HG02642 (cell line): ENCODE results near the gene EIF5A.
A peak's percentile ranks its signal among the peaks of the same experiment; 100 is the strongest.

Experiments used
- ATAC-seq: cut with Tn5 transposase; IDR thresholded peaks from one replicate; pipeline ENCODE4 v1.9.1; 2021; ENCODE audit warnings: mild to moderate bottlenecking; ENCODE audit not compliant: unreplicated experiment, poor library complexity

Gene EIF5A

DNA sequence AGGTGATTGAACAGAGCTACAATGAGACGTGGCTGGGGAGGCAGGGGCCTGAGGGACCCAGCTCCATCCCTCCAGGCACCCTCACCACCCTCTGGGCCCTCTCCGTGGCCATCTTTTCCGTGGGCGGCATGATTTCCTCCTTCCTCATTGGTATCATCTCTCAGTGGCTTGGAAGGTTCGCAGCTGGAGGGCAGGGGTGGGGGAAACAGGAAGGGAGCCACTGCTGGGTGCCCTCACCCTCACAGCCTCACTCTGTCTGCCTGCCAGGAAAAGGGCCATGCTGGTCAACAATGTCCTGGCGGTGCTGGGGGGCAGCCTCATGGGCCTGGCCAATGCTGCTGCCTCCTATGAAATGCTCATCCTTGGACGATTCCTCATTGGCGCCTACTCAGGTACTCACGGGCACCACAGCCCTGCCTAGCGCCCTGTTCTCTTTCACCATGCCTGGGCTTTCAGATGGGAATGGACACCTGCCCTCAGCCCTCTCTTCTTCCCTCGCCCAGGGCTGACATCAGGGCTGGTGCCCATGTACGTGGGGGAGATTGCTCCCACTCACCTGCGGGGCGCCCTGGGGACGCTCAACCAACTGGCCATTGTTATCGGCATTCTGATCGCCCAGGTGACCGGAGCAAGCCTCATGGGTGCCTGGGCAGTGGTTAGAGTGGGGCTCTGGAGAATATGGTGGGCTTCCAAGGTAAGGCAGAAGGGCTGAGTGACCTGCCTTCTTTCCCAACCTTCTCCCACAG lies 23.8 kb upstream of the EIF5A start:
- ATAC-seq = no peak

DNA sequence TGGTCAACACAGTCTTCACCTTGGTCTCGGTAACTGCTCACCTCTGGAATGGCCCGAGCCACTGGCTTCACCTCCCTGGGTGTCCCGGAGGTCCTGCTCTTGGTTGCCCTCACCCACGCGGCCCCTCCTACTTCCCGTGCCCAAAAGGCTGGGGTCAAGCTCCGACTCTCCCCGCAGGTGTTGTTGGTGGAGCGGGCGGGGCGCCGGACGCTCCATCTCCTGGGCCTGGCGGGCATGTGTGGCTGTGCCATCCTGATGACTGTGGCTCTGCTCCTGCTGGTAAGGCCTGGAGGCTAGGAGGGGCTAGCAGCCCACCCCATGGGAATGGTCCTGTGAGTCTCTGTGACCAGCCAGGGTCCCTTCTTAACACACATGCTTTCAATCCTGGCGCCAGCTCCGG lies 22.5 kb upstream of the EIF5A start:
- ATAC-seq = no peak

DNA sequence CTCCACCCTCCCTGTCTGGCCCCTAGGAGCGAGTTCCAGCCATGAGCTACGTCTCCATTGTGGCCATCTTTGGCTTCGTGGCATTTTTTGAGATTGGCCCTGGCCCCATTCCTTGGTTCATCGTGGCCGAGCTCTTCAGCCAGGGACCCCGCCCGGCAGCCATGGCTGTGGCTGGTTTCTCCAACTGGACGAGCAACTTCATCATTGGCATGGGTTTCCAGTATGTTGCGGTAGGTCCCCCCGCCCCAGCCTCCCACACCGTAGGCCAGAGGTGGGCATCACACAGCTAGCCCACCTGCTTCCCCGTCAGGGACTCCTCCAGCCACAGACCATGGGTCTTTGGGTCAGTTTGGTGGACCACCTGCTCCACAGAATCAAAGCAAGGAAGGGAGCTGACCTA lies 21.7 kb upstream of the EIF5A start:
- ATAC-seq = no peak

DNA sequence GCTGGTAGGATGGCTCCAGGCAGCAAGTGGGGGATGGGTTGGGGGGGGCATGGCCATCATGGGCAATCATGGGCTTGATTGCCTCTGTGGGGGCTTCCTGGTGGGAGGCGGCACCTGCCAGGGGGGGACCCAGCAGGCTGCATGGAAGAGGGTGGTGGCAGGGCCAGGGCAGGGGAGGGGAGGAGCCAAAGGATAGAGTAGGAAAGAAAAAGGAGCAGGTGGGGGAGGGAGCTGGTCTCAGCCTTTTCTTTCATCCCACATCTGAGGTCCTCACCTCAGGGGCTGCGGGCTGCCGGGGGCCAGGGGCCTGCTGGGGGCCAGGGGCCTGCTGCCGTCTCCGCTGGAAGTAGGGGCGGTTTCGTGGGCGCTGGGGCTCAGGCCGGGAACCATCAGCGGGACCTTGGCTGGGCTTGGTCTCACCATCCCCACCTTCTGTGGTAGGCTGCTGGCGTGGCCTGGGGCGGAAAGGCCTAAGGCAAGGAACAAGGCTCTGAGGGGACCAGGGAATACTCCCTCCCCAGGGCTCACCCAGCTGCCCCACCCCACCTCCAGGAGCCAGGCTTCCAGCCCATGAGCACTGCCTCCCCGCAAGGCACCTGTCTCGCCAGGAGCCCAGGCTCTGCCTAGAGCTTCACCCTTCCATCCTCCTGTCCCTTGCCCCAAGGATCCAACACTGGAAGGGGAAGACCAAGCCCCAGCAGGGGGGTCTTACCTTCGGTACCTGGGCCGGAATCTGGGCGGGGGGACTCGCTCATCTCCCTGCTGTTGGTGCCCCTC lies 18.0 kb upstream of the EIF5A start:
- no peak for ATAC-seq

DNA sequence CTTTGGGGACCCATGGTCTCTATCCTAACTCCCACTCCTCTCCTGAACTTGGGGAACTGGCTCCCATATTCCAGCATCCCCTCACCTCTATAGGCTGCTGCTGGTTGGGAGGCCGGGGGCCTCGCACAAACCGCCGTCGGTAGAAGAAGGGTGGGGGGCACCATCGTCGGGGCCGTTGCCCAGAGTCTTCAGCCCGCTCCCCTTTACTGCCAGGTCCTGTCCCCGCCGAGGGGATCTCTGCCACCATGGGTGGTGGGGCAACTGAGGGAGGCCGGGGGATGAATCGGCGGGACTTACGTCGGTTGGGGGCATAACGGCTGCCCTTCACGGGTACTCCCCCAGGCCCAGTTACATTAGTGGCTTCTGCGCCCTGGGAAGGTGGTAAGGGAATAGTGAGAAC lies 17.3 kb upstream of the EIF5A start:
- ATAC-seq = no peak

DNA sequence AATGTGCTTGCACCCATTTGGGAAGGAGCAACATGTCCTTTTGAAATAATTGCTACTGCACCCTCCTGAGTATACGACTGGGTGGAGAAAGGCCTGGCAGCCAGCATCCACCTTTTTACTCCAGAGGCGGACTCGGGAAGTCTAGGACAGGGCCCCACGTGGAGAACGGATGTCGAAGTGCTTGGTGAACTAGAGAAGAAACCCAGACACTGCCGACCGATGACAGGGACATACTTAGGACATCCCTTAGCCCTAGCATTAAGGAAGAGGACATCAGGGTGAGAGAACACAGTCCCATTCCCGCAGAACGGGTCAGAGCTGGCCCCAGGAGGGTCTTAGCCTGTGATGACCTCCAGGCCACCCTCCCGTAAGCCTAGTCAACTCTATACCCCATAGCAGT lies 16.7 kb upstream of the EIF5A start:
- ATAC-seq = no peak

DNA sequence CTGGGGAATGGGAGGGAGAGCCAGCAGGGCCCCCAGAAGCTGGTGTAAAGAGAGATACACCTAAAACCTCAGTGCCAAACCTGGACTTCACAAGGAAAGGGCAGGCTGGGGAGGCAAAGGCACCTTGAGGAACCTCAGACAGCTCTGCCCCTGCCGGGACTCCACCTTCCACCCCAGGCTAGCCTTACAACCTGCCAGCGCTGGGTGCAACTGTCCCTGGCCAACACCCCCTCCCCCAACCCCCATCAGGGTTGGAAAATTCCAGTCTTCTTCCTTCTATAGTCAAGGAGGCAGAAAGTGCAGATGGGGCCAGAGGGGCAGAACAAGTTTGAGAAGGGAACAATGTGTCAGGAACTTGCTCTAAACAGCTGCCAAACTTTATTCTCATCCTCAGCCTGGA lies 15.2 kb upstream of the EIF5A start:
- no peak for ATAC-seq

DNA sequence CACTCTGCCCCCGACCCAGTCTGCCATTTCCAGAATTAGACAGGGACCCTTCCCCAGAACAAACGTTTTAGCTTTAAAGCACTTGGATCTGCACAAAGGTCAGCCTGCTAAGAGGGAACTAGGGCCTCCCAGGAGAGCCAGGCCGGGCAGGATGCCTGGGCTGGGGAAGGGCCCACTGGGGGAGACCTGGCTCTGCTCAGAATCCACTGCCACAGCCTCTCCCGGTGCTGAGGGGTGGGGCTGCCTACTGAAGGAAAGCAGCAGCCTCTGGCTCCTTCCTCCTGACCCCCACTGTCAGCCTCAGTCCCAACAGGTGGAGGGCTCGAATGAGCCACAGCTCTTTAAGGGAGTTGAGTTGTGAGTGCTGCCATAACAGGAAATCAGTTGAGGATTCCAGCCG lies 14.7 kb upstream of the EIF5A start:
- no peak for ATAC-seq

DNA sequence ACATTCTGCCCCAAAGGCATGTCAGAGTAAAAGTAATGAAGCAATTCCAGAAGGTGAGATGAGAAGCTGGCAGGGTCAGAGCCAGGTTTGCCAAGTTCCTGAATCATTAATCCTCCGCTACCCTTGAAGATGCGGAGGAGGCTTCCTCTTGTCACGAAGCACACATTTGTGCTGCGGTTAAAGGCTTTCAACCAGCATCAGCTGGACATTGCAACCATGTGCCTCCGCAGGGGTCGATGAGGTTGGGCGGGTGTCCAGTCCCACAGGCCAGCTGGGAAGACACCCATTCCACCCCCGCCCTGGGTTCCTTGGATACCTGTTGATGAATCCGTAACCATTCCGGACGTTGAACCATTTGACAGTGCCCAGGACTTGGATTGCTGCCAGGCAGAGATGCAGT lies 14.3 kb upstream of the EIF5A start:
- ATAC-seq = no peak

DNA sequence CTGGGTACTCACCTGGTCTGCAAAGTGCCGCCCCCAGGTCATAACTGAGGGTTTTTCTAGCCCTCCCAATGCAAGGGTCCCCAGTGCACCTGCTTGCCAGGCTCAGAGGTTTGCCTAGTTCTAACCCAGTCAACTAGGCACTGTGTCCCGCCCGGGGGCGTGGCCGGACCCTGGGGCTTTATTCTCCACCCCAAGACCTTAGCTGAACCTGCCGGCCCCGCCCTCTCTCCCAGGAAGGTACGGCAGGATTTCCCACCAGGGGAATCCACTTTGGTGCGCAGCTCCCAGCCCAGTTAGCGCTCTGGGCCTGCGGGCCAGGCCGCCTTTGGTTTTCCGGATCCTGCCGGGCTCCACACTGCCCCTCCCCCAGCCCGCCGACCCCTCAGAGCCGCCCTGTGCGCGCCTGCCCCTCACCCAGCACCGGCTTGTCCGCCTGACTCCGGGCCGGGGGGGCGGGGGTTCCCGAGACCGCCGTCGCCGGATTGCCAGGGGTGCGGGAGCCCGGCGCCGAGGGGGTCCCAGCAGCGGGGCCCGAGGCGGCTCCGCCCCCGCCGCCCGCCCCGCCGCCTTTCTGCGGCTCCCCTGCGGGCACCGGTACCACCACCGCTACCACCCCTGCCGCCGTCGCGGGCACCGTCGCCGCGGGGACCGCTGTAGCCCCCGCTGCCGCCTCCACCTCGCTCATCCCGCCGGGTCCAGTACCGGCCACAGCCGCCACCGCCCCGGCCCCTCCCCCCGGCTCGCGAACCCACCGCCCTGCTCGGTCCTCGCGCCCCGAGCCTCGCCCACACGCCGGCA lies 13.4 kb upstream of the EIF5A start:
- ATAC-seq = no peak

DNA sequence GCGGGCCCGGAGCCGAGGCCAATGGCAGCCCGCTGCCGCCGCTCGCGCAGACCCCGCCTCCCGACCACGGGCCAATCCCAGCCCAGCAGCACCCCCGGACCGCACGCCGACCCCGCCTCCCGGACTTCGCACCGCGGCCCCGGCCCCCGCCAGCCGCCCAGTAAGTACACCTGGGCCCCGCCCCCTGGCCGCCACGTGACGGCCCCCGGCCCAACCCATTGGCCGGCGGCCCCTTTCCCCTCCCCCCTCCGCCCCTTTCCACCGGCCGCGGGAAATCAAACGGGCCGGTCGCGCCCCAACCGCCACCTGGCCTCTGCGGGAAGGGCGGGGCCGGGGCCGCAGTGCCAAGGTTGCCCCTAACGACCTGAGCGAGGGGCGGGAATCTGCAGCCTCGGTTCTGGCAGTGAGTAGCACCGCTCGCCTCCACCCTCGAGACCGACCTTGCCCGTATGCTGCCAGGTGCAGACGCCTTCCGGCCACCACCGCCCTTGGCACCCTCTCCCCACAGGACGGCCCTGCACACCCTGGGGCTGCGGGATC lies 12.7 kb upstream of the EIF5A start, which contains the start of gene YBX2:
Gene YBX2 (minus strand): TSS at position 26 of the 540 bp plus-strand sequence. CDS start 139 bp downstream, outside the sequence.
- ATAC-seq = peak; percentile 59

DNA sequence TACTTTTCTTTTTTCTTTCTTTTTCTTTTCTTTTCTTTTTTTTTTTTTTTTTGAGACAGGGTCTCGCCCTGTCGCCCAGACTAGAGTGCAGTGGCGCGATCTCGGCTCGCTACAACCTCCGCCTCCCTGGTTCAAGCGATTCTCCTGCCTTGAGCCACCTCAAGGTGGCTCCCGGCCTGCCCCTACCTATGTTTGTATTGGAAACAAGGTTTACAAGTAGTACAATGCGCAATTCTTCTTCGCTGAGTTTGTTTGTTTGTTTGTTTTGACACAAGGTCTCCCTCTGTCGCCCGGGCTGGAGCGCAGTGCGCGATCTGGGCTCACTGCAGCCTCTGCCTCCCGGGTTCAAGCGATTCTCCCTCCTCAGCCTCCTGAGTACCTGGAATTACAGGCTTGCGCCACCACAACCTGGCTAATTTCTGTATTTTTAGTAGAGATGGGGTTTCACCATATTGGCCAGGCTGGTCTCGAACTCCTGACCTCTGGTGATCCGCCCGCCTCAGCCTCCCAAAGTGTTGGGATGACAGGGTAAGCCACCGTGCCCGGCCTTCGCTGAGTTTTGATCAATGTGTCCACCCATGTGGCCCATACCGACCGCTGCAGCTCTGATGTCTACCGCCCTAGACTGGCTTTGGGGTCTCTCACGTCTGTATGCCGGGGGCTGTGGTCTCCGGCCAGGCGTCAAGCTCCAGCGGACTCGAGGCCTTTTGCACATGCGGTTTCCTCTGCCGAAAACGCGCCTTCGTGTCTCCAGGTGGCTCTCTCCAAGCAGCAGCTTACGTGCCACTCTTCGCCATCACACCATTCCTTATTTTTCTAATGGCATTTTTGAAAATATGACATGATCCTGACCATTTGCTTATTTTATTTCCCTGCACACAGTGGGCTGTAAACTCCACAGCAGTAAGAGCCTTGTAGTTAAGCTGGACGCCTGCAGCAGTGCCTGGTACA lies 11.9 kb upstream of the EIF5A start:
- no peak for ATAC-seq

DNA sequence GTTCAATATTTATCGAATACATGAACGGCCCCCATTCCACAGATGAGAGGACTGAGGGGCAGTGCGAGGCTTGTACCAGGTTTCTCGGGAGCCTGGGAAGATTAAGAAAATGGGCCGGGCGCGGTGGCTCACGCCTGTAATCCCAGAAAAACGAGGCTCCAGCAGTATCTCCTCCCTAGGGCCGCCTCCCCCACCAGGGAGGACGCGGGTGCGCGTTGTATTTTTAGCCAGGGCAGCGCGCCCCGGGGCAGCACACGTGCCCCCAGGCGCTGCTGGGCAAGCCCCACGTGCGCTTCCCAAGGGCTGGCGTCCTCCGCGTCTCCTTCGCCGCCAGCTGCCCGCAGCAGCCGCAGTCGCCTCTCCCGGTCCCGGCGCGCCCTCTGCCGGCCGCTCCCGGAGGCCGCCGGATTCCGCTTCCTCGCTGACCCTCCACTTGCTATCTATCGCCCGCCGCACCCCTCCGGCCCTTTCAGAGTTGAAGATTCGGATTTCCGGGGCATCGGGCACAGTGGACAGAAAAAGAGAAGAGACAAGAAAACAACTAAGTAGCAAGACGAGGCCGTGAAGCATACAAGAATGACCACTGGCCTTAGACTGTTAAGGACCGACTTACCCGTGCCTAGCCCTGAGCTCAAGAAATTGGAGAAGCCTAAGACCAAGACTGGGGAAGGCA lies 11.1 kb upstream of the EIF5A start:
- no peak for ATAC-seq

DNA sequence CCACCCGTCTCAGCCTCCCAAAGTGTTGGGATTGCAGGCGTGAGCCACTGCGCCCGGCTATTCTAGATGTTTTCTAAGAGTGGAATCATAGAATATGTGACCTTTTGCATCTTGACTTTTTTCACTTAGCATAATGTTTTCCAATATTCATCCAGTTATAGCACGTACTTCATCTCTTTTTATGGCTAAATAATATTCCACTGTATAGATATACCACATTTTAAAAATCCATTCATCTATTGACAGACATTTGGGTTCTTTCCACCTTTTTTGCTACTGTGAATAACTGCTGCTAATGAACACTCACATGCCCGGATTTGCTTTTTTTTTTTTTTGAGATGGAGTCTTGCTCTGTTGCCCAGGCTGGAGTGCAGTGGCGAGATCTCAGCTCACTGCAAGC lies 3.2 kb upstream of the EIF5A start:
- ATAC-seq = no peak

DNA sequence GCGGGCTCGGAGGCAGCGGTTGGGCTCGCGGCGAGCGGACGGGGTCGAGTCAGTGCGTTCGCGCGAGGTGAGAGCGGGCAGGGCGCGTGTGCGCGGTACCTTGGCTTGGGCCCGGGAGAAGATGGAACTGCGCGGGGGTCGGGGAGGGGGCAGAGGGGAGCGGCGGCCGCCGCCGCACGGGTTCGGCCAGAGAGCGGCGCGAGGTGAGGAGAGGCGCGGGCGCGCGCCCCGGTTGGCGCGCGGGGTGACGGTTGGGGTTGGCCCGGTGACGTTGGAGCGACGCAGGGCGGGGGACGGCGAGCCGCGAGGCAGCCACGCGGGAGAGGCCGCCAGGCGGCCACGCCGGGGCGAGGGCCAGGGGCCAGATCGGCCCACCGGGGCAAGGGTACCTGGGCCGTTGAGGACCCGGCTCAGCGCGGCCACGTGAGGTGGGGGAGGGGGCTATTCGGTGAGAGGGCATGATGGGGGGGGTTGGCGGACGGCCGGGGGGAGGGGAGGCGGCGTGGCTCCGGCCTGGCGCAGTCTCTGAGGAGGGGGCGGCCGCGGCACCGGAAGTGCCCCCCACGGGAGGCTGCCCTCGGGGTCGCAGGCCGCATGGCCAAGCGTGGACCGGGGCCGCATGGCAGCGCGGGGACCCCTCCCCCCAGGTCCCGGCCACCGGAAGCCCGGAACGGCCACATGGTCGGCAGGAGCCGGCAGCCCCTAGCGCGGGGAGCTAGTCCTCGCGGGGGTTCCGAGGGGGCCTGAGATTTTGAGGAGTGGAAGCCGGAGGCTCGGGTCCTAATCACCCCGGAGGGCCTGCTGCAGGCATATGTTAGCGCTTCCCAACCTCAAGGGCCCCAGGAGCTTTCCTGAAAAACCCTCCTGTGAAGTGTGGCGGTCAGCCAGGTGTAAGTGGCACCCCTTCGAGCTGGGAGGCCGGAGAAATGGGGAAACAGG lies 527 bp downstream of the EIF5A start:
- ATAC-seq = peak; percentile 14

DNA sequence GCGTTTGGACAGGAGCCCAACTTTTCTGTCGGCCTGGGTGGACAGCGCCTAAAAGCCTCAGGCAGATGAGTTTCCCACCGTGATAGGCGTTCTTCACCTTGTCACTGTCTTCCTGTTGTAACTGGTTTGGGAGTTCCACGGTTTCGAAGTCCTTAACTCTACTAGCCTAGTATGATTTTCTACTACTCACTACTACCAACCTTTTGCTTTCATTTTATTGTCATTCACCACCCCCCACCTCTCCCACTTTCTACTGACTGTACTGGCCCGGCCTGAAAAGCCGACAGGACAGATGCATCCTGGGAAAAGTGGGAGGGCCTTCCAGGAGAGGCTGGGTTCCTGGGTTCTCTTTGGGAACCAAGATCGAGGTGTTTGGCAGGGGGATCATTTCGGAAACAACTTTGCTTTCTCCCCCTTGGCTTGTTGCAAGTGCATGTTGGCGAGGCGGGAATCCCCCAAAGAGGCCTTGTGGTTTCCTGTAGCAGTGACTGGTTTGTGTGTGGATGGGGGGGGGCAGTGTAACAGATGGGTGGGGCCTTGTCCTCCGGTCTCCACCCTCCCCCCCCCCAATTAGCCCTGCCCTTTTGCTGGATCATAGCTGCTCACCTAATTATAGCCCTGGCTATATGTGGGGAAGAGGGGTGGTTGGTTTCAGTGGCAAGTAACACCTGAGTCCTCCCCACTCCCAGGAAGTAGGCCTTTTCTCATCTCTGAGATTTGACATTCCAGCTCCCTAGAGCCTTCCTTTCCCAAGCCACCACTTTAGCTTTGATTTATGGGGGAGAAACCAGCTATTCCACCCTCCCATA lies 1.4 kb downstream of the EIF5A start:
- ATAC-seq = peak; percentile 17

DNA sequence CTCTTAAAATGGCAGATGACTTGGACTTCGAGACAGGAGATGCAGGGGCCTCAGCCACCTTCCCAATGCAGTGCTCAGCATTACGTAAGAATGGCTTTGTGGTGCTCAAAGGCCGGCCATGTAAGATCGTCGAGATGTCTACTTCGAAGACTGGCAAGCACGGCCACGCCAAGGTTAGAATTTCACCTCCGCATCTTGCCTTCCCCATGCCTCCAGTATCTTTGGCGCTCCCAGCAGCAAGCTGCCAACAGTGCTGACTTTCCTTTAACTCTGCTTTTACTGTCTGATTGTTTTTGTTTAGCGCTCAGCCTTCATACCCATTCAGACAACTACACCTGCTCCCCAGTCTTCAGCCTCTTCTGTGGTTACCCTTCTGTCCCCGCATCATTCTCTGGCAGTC lies 2.2 kb downstream of the EIF5A start:
- ATAC-seq = no peak
